Liver (tissue), 9 donors: ENCODE results near the gene CCL24. TPM values are rescaled to one million over a fixed set of nuclear protein-coding genes. Genes with fewer than 3 reads are reported as not detected.
"Not testable (repeated sequence)": the region's sequence is repeated elsewhere in the genome, so short reads cannot be mapped to it uniquely, and the experiment has no call there.

ENCODE experiments used
- DNase-seq: peaks from one replicate; pipeline ENCODE4 v3.0.0-alpha.2; 2017; ENCODE audit warnings: low spot score
- H3K27ac ChIP-seq, 2 donors: one replicate each; pipeline ENCODE4 v1.7.0; 2013; ENCODE audit warnings: inconsistent platforms in 2 of 2, low read length in 2 of 2, control low read depth in 1 of 2, low read depth in 1 of 2, mild to moderate bottlenecking in 1 of 2
- H3K27me3 ChIP-seq, 4 donors: one replicate each; pipeline versions ENCODE4 v1.6.1 to v1.7.0; 2013; ENCODE audit warnings: low read length in 3 of 4, inconsistent platforms in 1 of 4, mild to moderate bottlenecking in 1 of 4, moderate library complexity in 1 of 4; ENCODE audit not compliant: control insufficient read depth in 4 of 4, insufficient read depth in 4 of 4
- H3K36me3 ChIP-seq, 4 donors: one replicate each; pipeline versions ENCODE4 v1.6.1 to v1.7.0; 2013; ENCODE audit warnings: low read length in 3 of 4, mild to moderate bottlenecking in 3 of 4, low read depth in 1 of 4, moderate library complexity in 1 of 4; ENCODE audit not compliant: control insufficient read depth in 4 of 4, insufficient read depth in 3 of 4
- H3K4me1 ChIP-seq, 4 donors: one replicate each; pipeline versions ENCODE4 v1.6.1 to v1.7.0; 2013; ENCODE audit warnings: low read length in 3 of 4, mild to moderate bottlenecking in 3 of 4, moderate library complexity in 1 of 4; ENCODE audit not compliant: control insufficient read depth in 4 of 4, insufficient read depth in 4 of 4
- H3K4me3 ChIP-seq, 3 donors: one replicate each; pipeline versions ENCODE4 v1.6.1 to v1.7.0; 2013; ENCODE audit warnings: low read length in 3 of 3, control low read depth in 1 of 3, low read depth in 1 of 3, mild to moderate bottlenecking in 1 of 3
- H3K9ac ChIP-seq, 2 donors: one replicate each; pipeline ENCODE4 v1.7.0; 2013; ENCODE audit warnings: low read length in 2 of 2, mild to moderate bottlenecking in 2 of 2, moderate library complexity in 2 of 2, control low read depth in 1 of 2, low read depth in 1 of 2
- H3K9me3 ChIP-seq, 4 donors: one replicate each; pipeline versions ENCODE4 v1.6.1 to v1.7.0; 2013; ENCODE audit warnings: low read length in 3 of 4; ENCODE audit not compliant: control insufficient read depth in 4 of 4
- ATF3 ChIP-seq: IDR thresholded peaks from 2 replicates; pipeline ENCODE4 v1.6.1; 2016; ENCODE audit warnings: antibody characterized with exemption
- CTCF ChIP-seq: fragments of 150-350 bp; IDR thresholded peaks from 2 replicates; pipeline ENCODE4 v1.5.1; 2017; ENCODE audit warnings: improper control_type of control experiment, low read depth, low read length; ENCODE audit not compliant: missing input control
- EGR1 ChIP-seq, 2 donors: IDR thresholded peaks; 2 replicates each; pipeline ENCODE4 v1.6.1; 2016 to 2018; ENCODE audit warnings: antibody characterized with exemption in 2 of 2, low read depth in 2 of 2
- FOXA1 ChIP-seq: IDR thresholded peaks from 2 replicates; pipeline ENCODE4 v1.6.1; 2016; ENCODE audit warnings: antibody characterized with exemption
- FOXA2 ChIP-seq: IDR thresholded peaks from 2 replicates; pipeline ENCODE4 v1.6.1; 2016; ENCODE audit warnings: antibody characterized with exemption
- GABPA ChIP-seq, 2 donors: IDR thresholded peaks in 1 of 2; conservative IDR thresholded peaks in 1 of 2; 2 replicates each; pipeline ENCODE4 v1.6.1; 2016; ENCODE audit warnings: antibody characterized with exemption in 2 of 2, mild to moderate bottlenecking in 1 of 2, moderate library complexity in 1 of 2
- HNF4A ChIP-seq, 2 donors: conservative IDR thresholded peaks; 2 replicates each; pipeline ENCODE4 v1.6.1; 2016; ENCODE audit warnings: antibody characterized with exemption in 2 of 2, mild to moderate bottlenecking in 2 of 2
- HNF4G ChIP-seq: IDR thresholded peaks from 2 replicates; pipeline ENCODE4 v1.6.1; 2016; ENCODE audit warnings: antibody characterized with exemption
- JUND ChIP-seq, 2 donors: IDR thresholded peaks; 2 replicates each; pipeline ENCODE4 v1.6.1; 2016; ENCODE audit warnings: antibody characterized with exemption in 2 of 2
- MAX ChIP-seq: IDR thresholded peaks from 2 replicates; pipeline ENCODE4 v1.6.1; 2016; ENCODE audit warnings: antibody characterized with exemption
- NR2F2 ChIP-seq: IDR thresholded peaks from 2 replicates; pipeline ENCODE4 v1.6.1; 2016; ENCODE audit warnings: antibody characterized with exemption
- RXRA ChIP-seq, 2 donors: IDR thresholded peaks; 2 replicates each; pipeline ENCODE4 v1.6.1; 2017 to 2018; ENCODE audit warnings: antibody characterized with exemption in 2 of 2, mild to moderate bottlenecking in 1 of 2
- SP1 ChIP-seq: IDR thresholded peaks from 2 replicates; pipeline ENCODE4 v1.6.1; 2018; ENCODE audit warnings: antibody characterized with exemption, mild to moderate bottlenecking
- TAF1 ChIP-seq: conservative IDR thresholded peaks from 2 replicates; pipeline ENCODE4 v1.6.1; 2016; ENCODE audit warnings: antibody characterized with exemption, mild to moderate bottlenecking
- YY1 ChIP-seq: IDR thresholded peaks from 2 replicates; pipeline ENCODE4 v1.6.1; 2016; ENCODE audit warnings: antibody characterized with exemption, mild to moderate bottlenecking
- WGBS: extraction: QIAGEN DNeasy Blood & Tissue Kit; methylation state at CpG from one replicate; pipeline ENCODE4 v1.1.7; 2013; 5-methylcytosine and 5-hydroxymethylcytosine counted together
- polyA plus RNA-seq, 2 donors: library from polyadenylated mRNA; stranded (reverse) in 1 of 2; unstranded in 1 of 2; fragments of 200-250 nt in 1 of 2; fragments of >200 nt in 1 of 2; fragmentation: Nextera tagmentation in 1 of 2; extraction: Ambion mirVana in 1 of 2; gene quantifications; one replicate each; pipeline versions ENCODE4 v1.2.1 to v1.2.3, GENCODE V29; 2013 to 2015
- total RNA-seq, 2 donors: library from RNA; depleted of rRNA; stranded (reverse); fragments of >200 nt; gene quantifications; one replicate each; pipeline ENCODE4 v1.2.3, GENCODE V29; 2014
- TF ChIP-seq, protein P1 (sequence below): IDR thresholded peaks from 2 replicates; pipeline ENCODE4 v1.6.1; 2016; ENCODE audit warnings: antibody characterized with exemption, mild to moderate bottlenecking
- TF ChIP-seq, protein P2 (sequence below): IDR thresholded peaks from 2 replicates; pipeline ENCODE4 v1.6.1; 2016; ENCODE audit warnings: antibody characterized with exemption
- donor health status: healthy.
- donor health status: healthy.
- donor health status: healthy.
- donor health status: healthy.
- donor health status: healthy.

CCL24 gene
- total and polyA plus RNA-seq, 4 donors: 0.47 to 2.1 (median 1.6) TPM; not detected in 1

GRCh38 chr7:75793676-75794075 is 19.9 kb downstream of the CCL24 start:
- Histone ChIP-seq H3K9ac (no peak overlapping the region), H3K27ac (no peak overlapping the region), H3K4me3 (no peak overlapping the region), H3K9me3 (no peaks in the 10 kb centered on the region), H3K36me3 (no peaks in the 10 kb centered on the region), H3K27me3 (no peaks in the 10 kb centered on the region), H3K4me1 (no peaks in the 10 kb centered on the region)
- DNase-seq: no peak
- WGBS: 93% methylated on average over 2 of the region's 2 CpGs
- TF ChIP-seq NR2F2 (no peak), JUND (IDR thresholded peaks at IDR 0.05) (no peak)

DNA sequence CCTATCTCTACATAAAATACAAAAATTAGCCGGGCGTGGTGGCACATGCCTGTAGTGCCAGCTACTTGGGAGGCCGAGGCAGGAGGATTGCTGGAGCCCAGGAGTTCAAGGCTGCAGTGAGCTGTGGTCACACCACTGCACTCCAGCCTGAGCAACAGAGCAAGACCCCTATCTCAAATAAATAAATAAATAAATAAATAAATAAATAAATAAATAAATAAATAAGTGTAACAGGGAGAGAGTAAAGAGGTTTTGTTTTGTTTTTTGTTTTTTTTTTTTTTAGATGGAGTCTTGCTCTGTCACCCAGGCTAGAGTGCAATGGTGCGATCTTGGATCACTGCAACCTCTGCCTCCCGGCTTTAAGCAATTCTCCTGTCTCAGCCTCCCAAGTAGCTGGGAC is 21.0 kb downstream of the CCL24 start:
- H3K27me3 ChIP-seq, H3K36me3 ChIP-seq, H3K4me3 ChIP-seq, H3K27ac ChIP-seq, DNase-seq, H3K4me1 ChIP-seq, H3K9ac ChIP-seq, H3K9me3 ChIP-seq: not testable (repeated sequence)
- 96% methylated on average over 5 of the region's 5 CpGs for WGBS

DNA sequence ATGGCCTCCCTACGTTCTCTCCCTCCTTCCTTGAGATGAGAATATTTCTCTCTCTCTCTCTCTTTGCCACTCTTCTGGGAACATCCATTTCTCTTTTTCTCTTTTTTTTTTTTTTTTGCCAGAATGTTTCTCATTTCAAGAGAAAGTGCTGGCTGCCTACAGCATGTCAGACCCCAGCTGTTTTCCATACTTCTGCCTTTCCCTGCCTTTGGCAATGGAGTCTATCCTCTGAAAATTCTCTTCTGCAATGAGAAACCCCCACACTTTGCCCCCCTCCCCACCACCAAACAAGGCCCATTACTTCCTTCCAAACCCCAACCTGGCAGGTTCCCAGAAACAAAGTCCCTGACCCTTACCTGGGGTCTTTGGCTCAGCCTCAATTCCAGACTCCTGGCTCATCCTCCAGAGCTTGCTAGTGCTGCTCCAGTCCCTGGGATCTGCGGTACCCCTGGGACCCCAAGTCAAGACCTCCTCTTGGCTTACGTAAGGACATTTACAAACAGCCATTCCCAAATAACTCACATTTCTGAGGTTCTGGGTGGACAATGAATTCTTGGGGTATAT is 24.2 kb downstream of the CCL24 start:
- DNase-seq: no peak
- WGBS: 92% methylated on average over 3 of the region's 3 CpGs

More for the DNA sequence above, 24.2 kb downstream of the CCL24 start:
- Histone ChIP-seq H3K27me3 (no peaks in the 10 kb centered on the region), H3K4me3 (no peak overlapping the region), H3K9ac (no peak overlapping the region), H3K27ac (no peak overlapping the region), H3K4me1 (no peaks in the 10 kb centered on the region), H3K36me3 (no peaks in the 10 kb centered on the region), H3K9me3 (no peaks in the 10 kb centered on the region)
- TF ChIP-seq FOXA2 (no peak), ATF3 (no peak), YY1 (no peak), CTCF (no peak), SP1 (no peak), GABPA (IDR thresholded peaks at IDR 0.05 in 1 of 2, conservative IDR thresholded peaks at IDR 0.05 in 1 of 2) (no peak), HNF4G (no peak), MAX (no peak), JUND (IDR thresholded peaks at IDR 0.05) (no peak), EGR1 (IDR thresholded peaks at IDR 0.05; ENCODE audit: low read depth in 2 of 2) (no peak), FOXA1 (no peak), NR2F2 (no peak), HNF4A (conservative IDR thresholded peaks at IDR 0.05) (no peak), RXRA (IDR thresholded peaks at IDR 0.05) (no peak), TAF1 (no peak)
- TF ChIP-seq, protein P1, sequence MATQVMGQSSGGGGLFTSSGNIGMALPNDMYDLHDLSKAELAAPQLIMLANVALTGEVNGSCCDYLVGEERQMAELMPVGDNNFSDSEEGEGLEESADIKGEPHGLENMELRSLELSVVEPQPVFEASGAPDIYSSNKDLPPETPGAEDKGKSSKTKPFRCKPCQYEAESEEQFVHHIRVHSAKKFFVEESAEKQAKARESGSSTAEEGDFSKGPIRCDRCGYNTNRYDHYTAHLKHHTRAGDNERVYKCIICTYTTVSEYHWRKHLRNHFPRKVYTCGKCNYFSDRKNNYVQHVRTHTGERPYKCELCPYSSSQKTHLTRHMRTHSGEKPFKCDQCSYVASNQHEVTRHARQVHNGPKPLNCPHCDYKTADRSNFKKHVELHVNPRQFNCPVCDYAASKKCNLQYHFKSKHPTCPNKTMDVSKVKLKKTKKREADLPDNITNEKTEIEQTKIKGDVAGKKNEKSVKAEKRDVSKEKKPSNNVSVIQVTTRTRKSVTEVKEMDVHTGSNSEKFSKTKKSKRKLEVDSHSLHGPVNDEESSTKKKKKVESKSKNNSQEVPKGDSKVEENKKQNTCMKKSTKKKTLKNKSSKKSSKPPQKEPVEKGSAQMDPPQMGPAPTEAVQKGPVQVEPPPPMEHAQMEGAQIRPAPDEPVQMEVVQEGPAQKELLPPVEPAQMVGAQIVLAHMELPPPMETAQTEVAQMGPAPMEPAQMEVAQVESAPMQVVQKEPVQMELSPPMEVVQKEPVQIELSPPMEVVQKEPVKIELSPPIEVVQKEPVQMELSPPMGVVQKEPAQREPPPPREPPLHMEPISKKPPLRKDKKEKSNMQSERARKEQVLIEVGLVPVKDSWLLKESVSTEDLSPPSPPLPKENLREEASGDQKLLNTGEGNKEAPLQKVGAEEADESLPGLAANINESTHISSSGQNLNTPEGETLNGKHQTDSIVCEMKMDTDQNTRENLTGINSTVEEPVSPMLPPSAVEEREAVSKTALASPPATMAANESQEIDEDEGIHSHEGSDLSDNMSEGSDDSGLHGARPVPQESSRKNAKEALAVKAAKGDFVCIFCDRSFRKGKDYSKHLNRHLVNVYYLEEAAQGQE: no peak
- TF ChIP-seq, protein P2, sequence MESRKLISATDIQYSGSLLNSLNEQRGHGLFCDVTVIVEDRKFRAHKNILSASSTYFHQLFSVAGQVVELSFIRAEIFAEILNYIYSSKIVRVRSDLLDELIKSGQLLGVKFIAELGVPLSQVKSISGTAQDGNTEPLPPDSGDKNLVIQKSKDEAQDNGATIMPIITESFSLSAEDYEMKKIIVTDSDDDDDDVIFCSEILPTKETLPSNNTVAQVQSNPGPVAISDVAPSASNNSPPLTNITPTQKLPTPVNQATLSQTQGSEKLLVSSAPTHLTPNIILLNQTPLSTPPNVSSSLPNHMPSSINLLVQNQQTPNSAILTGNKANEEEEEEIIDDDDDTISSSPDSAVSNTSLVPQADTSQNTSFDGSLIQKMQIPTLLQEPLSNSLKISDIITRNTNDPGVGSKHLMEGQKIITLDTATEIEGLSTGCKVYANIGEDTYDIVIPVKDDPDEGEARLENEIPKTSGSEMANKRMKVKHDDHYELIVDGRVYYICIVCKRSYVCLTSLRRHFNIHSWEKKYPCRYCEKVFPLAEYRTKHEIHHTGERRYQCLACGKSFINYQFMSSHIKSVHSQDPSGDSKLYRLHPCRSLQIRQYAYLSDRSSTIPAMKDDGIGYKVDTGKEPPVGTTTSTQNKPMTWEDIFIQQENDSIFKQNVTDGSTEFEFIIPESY: no peak
